Measurements from ENCODE around the gene FAM114A1.
"Not testable (repeated sequence)": the region's sequence is repeated elsewhere in the genome, so short reads cannot be mapped to it uniquely, and the experiment has no call there.

The FAM114A1 gene

DNA sequence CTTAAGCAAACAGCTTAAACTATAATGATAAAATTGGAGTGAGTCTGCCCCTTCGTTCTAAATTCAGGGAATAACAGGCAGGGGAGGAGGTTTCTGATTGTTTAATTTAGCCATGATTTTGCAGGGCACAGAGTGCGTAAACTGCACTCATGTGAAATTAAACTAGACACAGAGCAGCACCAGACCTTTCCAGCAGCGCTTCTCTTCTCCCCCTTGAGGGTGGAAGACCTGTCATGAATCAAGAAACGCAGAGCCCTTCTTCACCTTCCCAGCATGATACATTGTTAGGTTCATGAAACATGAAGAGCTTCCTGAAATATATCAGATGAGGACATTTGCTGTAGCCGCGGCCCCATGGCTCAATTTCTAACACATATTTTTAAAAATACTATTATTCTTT, 63.1 kb downstream of the FAM114A1 start:
- no peak for DNase-seq (ENCODE audit: low read depth in 3 of 3, low spot score in 1 of 3)

DNA sequence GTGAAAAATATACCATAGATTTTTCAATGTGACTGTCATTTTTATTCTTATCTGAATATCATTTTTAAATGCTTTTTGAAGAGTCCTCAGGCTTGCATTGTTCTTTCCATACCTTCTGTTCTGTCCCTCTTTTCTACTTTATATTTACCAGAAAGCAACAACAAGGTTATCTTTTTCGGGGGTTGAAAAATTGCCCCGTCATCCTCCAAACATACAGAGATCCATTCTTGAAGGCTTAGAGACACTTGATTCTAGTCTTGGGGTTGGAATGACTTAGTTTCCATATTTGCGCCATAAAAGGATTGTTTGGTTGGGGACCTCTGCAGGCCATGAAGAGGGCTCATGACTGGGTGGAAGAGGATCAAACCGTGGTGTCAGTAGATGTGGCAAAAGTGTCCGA, 63.5 kb downstream of the FAM114A1 start:
- DNase-seq (ENCODE audit: low read depth in 3 of 3, low spot score in 1 of 3), result no peak

DNA sequence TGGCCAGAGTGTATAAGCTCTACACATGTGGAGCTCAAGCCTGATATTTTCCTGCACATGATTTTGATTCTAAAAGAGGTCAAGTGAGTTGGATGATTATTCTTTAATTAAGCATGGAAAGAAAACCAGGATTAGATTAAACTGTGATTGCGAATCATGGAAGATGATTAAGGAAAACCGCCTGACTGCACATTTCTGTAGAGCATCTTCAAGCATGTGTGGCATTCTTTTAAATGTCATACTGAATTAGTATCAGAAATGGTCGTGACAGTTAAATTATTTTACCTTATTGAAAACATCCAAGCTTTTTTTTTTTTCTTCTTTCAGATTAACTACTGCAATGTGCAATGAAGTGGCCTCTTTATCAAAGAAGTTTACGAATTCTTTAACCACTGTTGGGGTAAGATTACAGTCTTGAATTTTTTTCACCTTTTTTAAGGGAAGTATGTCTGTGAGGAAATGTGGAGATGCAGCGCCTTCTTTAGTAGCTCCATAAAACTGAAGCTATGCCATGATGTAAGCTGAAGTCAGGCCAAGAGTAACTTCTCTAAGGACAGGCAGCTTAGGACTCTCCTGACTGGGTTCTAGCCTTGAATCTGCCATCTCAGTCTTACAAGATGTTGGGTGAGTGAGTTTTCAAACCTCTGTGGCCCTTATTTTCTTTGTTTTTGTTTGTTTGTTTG, 67.9 kb downstream of the FAM114A1 start:
- DNase-seq (ENCODE audit: low read depth in 3 of 3, low spot score in 1 of 3), result no peak

DNA sequence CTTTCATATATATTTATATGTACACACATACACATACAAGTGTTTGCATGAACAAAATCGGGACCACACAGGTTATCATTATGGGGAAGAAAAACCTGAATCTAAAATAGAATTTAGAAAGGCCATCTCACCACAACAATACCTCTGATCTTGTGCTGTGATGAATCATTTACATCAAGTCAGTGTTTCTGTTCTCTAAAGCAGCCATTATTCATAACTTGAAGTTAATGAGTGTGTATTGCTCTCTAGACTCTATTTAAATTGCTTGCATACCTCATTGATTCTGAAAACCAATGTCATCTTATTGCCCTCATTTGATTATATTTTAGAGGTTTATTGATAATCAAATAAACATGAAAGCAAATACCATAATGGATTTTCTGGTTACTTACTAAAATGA, 71.6 kb downstream of the FAM114A1 start:
- no peak for DNase-seq (ENCODE audit: low read depth in 3 of 3, low spot score in 1 of 3)

DNA sequence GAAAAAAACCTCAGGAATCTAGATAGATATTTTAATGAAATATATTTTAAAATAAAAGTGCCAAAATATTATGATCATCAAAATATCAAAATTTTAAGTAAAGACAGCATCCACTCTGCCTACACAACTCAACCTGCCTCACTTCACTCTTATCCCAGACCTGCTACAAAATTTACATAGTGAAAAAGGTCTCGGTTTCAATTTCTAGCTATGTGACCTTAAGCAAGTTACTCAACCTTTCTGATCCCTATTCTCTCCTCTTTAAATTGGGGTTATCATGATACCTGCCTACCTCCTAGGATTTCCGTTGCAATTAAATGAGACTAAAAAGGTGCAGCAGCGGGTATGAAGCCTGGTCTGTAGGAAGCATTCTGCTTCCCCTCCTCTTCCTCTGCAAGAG, 72.9 kb downstream of the FAM114A1 start:
- no peak for DNase-seq (ENCODE audit: low read depth in 3 of 3, low spot score in 1 of 3)

DNA sequence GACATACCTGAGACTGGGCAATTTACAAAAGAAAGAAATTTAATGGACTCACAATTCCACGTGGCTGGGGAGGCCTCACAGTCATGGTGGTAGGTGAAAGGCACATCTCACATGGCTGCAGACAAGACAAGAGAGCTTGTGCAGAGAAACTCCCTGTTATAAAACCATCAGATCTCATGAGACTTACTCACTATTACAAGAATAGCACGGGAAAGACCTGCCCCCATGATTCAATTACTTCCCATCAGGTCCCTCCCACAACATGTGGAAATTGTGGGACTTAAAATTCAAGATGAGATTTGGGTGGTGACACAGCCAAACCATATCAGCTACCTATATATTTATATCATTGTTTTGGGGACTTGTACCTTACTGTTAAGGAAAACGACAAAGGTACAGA, 74.3 kb downstream of the FAM114A1 start:
- DNase-seq (ENCODE audit: low read depth in 3 of 3, low spot score in 1 of 3), result not testable (repeated sequence)

DNA sequence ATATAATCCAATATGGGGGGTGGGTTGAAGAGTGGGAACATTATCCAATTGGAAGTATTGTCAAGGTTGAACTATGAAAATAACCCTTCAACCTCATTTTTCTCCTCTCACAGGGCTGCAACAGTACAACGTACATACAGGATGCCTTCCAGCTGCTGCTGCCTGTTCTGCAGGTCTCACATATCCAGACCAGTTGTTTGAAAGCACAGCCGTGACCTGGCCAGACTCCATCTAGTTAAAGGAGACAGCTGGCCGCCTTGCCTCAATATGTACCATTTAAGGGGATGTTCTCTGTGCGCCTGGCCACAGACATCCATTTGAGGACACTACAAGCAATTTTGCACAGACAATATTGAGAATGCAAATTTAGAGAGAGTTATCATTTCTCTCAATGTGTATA, 75.7 kb downstream of the FAM114A1 start:
- no peak for DNase-seq (ENCODE audit: low read depth in 3 of 3, low spot score in 1 of 3)

DNA sequence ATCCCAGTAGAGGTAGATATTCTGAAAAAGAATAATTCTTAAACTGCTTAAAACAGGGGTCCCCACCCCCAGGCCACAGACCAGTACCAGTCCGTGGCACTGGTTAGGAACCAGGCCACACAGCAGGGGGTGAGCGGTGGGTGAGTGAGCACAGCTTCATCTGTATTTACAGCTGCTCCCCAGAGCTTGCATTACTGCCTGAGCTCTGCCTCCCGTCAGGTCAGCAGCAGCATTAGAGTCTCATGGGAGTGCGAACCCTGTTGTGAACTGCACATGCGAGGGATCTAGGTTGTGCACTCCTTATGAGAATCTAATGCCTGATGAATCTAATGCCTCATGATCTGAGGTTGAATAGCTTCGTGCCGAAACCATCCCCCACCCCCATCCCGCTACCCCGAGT, 76.8 kb downstream of the FAM114A1 start:
- no peak for DNase-seq (ENCODE audit: low read depth in 3 of 3, low spot score in 1 of 3)

DNA sequence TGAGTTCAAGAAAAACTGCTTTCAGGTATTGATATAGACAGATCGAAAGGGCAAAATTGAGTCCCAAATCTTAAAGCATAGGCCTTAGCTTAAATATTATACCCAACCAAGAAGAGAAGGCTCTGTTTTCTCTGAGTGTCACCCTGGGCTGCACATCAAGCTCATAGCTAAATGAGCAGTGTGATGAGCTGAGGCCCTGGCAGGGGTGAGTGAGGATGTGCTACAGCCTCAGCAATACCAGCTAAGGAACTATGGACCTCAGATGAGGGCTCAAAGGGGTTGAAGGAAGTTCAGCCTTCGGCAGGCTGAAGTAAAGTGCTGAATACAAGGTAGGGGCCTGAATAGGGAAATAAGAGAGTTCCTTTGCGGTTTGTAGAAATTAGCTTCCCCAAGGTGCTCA, 79.3 kb downstream of the FAM114A1 start:
- no peak for DNase-seq (ENCODE audit: low read depth in 3 of 3, low spot score in 1 of 3)

DNA sequence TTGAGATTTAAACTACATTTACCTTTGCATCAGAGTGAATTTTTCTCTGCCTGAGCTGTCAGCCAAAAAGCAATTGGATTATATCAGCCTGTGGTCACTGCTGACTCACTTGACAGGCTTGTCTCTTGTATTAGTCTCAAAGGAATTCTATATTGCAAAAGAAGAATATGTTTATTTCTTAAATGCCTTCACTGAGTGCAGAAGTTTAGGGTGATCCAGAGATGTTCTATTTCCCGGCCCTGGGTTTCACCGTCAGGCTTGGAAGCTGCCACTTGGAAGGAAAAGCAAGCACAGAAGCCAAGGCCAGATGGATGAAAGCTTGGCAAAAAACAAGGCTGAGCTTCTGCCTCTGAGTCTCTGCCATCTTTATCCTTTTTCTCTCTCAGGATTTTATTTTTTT, 80.9 kb downstream of the FAM114A1 start:
- no peak for DNase-seq (ENCODE audit: low read depth in 3 of 3, low spot score in 1 of 3)

DNA sequence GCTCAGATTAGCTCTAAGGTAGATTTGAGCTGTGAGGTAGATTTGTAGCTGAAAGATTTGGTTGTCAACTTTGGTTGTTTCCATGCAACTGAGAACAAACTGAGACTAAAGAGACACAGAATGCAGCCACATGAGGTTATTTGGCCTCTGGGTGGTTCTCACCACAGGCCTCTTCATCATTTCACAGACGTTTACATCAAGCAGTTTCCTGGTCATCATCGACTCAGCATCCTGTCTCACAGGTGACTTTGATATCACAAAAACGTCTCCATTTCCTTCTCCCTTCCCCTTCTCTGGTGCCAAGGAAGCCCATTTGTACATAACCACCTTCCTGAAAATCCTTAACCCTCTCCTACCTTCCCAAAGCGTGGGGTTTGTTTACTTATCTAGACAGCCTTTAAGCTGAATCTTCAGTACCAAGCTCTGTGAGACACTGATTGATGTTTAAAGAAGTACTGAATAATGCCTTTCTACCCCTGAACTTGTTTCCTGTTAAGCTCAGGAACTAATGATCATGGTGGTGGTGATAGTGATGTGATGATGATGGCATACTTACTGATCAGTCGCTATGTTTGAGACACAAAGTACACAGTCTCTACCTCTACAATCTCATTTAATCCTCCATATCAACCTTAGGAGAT, 81.9 kb downstream of the FAM114A1 start:
- DNase-seq (ENCODE audit: low read depth in 3 of 3, low spot score in 1 of 3), result no peak

DNA sequence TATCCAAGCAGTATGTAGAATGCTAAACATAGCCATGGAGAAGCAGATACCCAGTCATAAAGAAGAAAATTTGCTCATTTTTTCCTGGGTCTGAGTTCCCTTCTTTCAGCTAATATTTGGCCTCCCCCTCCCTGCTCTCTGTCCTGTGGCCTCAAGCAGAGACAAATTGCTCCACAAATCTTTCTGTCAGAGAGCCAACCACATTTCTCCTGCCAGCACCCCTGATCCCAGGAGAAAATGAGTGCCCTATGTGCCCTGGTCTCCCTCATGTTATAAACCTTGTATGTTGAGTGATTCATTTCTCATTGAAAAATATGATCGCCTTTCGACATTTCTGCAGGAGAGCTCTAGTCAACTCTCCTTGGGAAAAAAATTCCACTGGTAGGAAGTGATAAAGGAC, 82.6 kb downstream of the FAM114A1 start:
- DNase-seq (ENCODE audit: low read depth in 3 of 3, low spot score in 1 of 3), result no peak

DNA sequence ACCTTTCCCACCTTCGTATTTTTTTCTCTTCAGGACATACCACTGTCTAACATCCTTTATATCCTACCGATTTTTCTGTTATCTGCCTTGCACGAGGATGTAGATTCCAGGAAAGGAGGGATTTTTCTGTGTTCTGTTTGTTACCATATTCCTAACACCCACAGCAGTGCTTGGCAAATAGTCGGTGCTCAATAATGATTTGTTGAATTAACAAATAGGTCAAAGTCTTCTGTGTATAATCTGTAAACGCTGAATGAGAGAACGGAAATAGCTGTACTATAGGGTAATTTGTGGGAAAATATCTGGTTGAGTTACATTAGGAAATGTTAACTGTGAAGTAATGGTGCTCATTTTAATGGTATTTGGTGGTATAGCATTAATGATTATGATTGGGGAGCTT, 83.1 kb downstream of the FAM114A1 start:
- DNase-seq (ENCODE audit: low read depth in 3 of 3, low spot score in 1 of 3), result no peak

DNA sequence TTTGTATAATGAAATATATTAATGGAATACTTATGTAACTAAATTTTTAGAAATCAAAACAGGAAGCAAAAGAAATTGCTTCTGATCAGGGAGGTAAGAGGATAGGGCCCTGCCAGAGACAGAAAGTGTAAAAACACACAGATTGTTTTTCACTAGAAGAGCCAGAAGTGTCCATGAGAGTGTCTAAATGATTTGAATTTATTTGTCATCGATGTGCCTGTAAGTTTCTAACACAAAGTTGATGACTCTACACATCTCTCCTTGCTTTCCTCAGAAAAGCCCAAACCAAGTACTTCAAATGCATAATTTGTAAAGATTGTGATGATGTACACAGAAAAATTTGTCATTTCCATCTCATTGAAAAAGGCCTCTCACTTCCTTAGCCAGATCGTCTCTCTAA, 84.0 kb downstream of the FAM114A1 start:
- no peak for DNase-seq (ENCODE audit: low read depth in 3 of 3, low spot score in 1 of 3)

DNA sequence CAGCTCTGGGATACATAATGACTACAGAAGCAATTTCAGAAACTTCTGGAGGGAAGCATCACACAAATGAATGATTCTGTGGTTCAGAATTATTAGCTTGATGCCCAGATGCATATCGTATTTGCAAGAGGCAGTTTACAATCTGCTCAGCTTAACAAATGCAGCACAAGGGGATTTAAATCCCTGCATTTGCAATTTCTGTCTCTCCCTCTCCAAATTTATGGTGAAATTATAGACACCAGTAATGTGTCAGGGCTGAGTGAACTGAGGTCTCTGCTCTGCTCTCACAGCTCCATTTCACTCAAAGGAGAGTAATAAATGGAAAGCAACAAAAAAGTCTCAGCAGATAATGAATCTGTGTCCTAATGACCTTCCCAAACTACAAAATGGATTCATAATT, 84.4 kb downstream of the FAM114A1 start:
- DNase-seq (ENCODE audit: low read depth in 3 of 3, low spot score in 1 of 3), result no peak

DNA sequence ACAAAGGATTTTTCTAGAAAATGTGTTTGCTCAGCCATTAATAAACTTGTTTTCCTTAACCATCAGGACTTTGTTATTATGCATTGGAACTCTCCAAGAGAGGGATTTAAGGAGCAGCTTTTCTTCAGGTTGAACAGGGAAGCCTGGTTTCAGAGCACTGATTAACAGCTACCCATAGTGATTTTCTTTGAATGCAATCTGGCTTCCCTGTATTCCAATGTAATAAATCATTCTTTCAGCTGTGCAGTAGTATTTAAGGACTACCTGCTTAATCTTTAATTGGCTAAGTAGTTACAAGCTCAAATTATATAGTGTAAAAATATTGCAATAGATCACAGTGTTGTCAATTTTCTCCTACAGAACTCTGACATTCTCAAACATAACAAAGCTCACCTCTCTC, 87.1 kb downstream of the FAM114A1 start:
- no peak for DNase-seq (ENCODE audit: low read depth in 3 of 3, low spot score in 1 of 3)

DNA sequence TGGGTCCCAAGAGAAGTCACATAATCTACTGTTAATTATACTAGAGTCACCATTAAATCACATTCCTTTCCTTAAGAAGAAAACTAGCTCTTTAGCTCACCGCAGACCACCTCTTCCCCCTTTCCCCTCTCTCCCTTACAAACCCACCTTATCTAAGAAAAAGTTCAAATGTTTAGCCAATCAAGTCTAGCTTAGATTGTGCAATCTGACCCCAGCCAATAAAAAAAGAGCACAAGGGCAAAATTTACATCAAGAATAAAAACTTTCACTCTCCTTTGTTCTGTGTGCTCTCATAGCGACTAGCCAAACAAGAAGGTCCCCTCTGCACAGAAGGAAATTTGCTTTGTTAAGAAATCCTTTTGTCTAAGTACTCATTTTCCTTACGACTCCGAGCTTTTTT, 88.4 kb downstream of the FAM114A1 start:
- DNase-seq (ENCODE audit: low read depth in 3 of 3, low spot score in 1 of 3), result no peak

DNA sequence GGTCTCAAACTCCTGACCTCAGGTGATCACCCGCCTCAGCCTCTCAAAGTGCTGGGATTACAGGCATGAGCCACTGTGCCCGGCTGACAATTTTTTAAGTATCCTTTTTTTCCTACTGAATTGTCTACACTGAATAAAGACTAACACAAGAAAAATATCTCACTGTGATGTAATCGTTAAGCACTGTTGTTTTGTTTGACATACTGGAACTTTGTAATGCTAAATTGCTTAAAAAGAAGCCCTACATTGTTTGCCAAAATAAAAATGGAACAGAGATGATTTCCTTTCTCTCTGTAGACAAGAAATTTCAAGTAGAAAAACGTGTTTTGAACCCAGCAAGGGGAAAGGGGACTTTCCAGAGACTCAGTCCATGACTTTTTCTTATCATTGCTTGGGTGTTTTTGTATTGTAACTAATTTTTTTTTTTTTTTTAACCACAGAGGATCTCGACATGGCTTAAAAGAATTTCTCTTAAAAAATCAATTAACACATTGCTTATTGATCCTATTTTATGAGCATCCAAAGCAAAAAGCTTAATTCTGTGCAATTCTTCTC, 89.7 kb downstream of the FAM114A1 start:
- no peak for DNase-seq (ENCODE audit: low read depth in 3 of 3, low spot score in 1 of 3)

DNA sequence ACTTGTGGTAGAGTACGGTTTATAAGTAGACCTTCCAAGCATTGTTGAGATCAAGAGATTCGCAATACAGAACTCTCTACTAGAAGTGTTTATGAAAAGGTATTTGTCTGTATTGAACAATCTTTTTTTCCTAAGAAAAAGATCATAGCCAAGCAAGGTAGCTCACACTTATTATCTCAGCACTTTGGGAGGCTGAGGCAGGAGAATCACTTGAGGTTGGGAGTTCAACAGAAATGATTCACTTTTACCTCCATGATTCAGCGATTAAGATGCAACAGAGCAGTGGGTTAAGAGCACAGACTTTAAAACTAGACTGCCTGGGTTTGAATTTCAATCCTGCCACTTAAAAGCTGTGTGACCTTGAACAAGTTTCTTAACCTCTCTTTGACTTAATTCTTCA, 90.3 kb downstream of the FAM114A1 start:
- DNase-seq (ENCODE audit: low read depth in 3 of 3, low spot score in 1 of 3), result no peak

DNA sequence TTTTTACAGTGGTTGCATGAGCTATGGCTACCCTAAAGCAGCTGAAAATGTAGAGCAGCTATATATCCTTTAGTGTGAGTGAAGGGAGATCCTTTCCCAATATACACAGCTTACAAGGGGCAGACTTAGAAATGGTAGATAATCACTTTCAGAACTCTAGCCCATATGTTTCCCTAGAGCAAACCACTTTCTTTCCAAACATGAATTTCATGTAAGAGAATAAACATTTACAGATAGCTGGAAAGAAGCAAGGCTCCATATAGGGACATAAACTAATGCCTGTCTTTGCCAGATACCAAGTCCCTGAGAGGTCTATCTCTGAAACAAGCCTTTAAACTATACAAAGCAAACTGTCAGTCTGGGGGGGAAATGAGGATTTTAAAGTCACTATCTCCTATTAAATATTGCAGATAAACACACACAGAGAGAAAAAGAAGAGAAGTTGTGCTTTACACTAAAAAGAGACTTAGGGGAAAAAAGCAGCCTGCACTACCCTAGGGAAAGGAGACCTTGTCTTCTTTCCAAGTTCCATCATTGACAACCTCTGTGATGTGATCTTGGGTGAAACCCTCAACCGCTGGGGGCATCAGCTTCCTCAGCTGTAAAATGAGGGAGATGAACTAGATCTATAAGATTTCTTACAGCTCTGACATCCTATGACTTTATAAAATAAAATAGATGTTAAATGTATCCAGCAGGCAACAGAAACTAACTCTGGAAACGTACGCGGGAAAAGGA, 91.0 kb downstream of the FAM114A1 start:
- no peak for DNase-seq (ENCODE audit: low read depth in 3 of 3, low spot score in 1 of 3)

DNA sequence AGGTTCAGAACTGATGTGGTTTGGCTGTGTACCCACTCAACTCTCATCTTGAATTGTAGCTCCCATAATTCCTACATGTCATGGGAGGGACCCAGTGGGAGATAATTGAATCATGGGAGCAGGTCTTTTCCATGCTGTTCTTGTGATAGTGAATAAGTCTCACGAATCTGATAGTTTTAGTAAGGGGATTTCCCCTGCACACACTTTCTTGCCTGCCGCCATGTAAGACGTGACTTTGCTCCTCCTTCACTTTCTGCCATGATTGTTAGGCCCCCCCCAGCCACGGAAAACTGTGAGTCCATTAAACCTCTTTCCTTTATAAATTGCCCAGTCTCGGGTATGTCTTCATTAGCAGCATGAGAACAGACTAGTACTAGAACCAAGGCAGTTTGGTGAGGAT, 91.6 kb downstream of the FAM114A1 start:
- DNase-seq (ENCODE audit: low read depth in 3 of 3, low spot score in 1 of 3), result not testable (repeated sequence)

All from stimulated activated CD4-positive, alpha-beta T cell treated with anti-CD3 and anti-CD28 coated beads, TNF-alpha, amount 100 ng/mL, for 1 hour (primary cell).